DND-41 (cell line): ENCODE measurements around the gene MCM5.

Source experiments
- EZH2 ChIP-seq: IDR thresholded peaks from 3 replicates; pipeline ENCODE4 v1.6.1; 2012; ENCODE audit warnings: borderline replicate concordance, low read depth, mild to moderate bottlenecking, moderate library complexity, low read length, inconsistent platforms; ENCODE audit not compliant: severe bottlenecking
- TF ChIP-seq, protein P1 (sequence below): IDR thresholded peaks from 2 replicates; pipeline ENCODE4 v1.5.1; 2012; ENCODE audit warnings: borderline replicate concordance, low read length, moderate library complexity, mild to moderate bottlenecking; ENCODE audit not compliant: poor library complexity, severe bottlenecking; ENCODE audit errors: extremely low read depth

DNA sequence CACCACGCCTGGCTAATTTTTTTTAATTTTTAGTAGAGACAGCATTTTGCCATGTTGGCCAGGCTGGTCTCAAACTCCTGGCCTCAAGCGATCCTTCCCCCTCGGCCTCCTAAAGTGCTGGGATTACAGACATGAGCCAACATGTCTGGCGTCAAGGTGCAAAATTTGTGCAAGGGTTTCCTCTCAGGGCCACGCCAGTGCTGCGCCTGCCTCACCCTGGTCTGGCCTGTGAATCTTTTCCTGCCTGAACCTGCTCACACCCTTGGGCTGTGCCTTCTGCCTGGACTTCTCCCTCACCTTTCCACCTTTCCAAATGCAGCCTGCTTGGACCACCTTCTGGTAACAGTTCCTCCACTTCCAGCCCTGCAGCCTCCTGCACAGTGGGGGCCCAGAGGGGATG lies 43.4 kb downstream of the MCM5 start:
- TF ChIP-seq, protein P1, sequence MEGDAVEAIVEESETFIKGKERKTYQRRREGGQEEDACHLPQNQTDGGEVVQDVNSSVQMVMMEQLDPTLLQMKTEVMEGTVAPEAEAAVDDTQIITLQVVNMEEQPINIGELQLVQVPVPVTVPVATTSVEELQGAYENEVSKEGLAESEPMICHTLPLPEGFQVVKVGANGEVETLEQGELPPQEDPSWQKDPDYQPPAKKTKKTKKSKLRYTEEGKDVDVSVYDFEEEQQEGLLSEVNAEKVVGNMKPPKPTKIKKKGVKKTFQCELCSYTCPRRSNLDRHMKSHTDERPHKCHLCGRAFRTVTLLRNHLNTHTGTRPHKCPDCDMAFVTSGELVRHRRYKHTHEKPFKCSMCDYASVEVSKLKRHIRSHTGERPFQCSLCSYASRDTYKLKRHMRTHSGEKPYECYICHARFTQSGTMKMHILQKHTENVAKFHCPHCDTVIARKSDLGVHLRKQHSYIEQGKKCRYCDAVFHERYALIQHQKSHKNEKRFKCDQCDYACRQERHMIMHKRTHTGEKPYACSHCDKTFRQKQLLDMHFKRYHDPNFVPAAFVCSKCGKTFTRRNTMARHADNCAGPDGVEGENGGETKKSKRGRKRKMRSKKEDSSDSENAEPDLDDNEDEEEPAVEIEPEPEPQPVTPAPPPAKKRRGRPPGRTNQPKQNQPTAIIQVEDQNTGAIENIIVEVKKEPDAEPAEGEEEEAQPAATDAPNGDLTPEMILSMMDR: no peak
- no peak for TF ChIP-seq EZH2
